ENCODE measurements around the gene RBM17. TPM values are rescaled to one million over a fixed set of nuclear protein-coding genes. Genes with fewer than 3 reads are reported as not detected.

RBM17 gene
- total RNA-seq, 1 donor from 2014 or later, result 142 TPM

GRCh38 chr10:6158276-6158675 lies 69.4 kb downstream of the RBM17 start:
- no peak for TF ChIP-seq CTCF (conservative IDR thresholded peaks at IDR 0.05)

GRCh38 chr10:6161921-6162320 lies 73.1 kb downstream of the RBM17 start:
- DNase-seq (ENCODE audit: low read depth, low spot score), result no peak
- Mint-ChIP-seq H3K36me3 (ENCODE audit: low read depth) (peaks cover 5% of the 10 kb centered on the region), H3K27ac (ENCODE audit: unreplicated experiment) (no peak overlapping the region), H3K4me3 (no peak overlapping the region), H3K27me3 (ENCODE audit: low read depth) (no peaks in the 10 kb centered on the region), H3K4me1 (peaks cover 32% of the 10 kb centered on the region), H3K9me3 (no peaks in the 10 kb centered on the region)
- TF ChIP-seq CTCF (conservative IDR thresholded peaks at IDR 0.05), result no peak

More at GRCh38 chr10:6158276-6158675, 69.4 kb downstream of the RBM17 start:
- Mint-ChIP-seq H3K36me3 (ENCODE audit: low read depth) (no peaks in the 10 kb centered on the region), H3K27ac (ENCODE audit: unreplicated experiment) (no peak overlapping the region), H3K4me3 (no peak overlapping the region), H3K27me3 (ENCODE audit: low read depth) (no peaks in the 10 kb centered on the region), H3K9me3 (no peaks in the 10 kb centered on the region), H3K4me1 (peaks cover 13% of the 10 kb centered on the region)
- DNase-seq (ENCODE audit: low read depth, low spot score), result no peak

GRCh38 chr10:6162589-6163356 lies 73.9 kb downstream of the RBM17 start:
- Mint-ChIP-seq H3K27ac (ENCODE audit: unreplicated experiment) (no peak overlapping the region), H3K9me3 (no peaks in the 10 kb centered on the region), H3K36me3 (ENCODE audit: low read depth) (peaks cover 5% of the 10 kb centered on the region), H3K4me3 (peak overlapping the region; percentile 63), H3K4me1 (peaks cover 38% of the 10 kb centered on the region), H3K27me3 (ENCODE audit: low read depth) (no peaks in the 10 kb centered on the region)
- DNase-seq (ENCODE audit: low read depth, low spot score), result no peak
- TF ChIP-seq CTCF (conservative IDR thresholded peaks at IDR 0.05), result no peak

GRCh38 chr10:6163364-6164270 lies 74.8 kb downstream of the RBM17 start:
- H3K36me3 Mint-ChIP-seq (ENCODE audit: low read depth), result peaks cover 5% of the 10 kb centered on the region
- TF ChIP-seq CTCF (conservative IDR thresholded peaks at IDR 0.05), result no peak
- H3K9me3 Mint-ChIP-seq, result no peaks in the 10 kb centered on the region
- H3K4me3 Mint-ChIP-seq, result peak overlapping the region; percentile 94
- H3K27me3 Mint-ChIP-seq (ENCODE audit: low read depth), result no peaks in the 10 kb centered on the region
- DNase-seq (ENCODE audit: low read depth, low spot score), result peak; percentile 61
- no peak overlapping the region for H3K27ac Mint-ChIP-seq (ENCODE audit: unreplicated experiment)
- H3K4me1 Mint-ChIP-seq, result peaks cover 40% of the 10 kb centered on the region

- H3K27ac Mint-ChIP-seq (ENCODE audit: unreplicated experiment), result peak overlapping the region; percentile 50
- peaks cover 40% of the 10 kb centered on the region for H3K4me1 Mint-ChIP-seq
- H3K9me3 Mint-ChIP-seq, result no peaks in the 10 kb centered on the region
- H3K27me3 Mint-ChIP-seq (ENCODE audit: low read depth), result no peaks in the 10 kb centered on the region
- H3K36me3 Mint-ChIP-seq (ENCODE audit: low read depth), result peaks cover 5% of the 10 kb centered on the region
- H3K4me3 Mint-ChIP-seq, result peak overlapping the region; percentile 89
- no peak for DNase-seq (ENCODE audit: low read depth, low spot score)
- TF ChIP-seq CTCF (conservative IDR thresholded peaks at IDR 0.05), result no peak
Measured at GRCh38 chr10:6164271-6165095, 75.6 kb downstream of the RBM17 start.

All from neural crest cell (in vitro differentiated cells).